GM19452 (cell line): Measurements from ENCODE around the gene TEF.

Source experiments
- ATAC-seq: cut with Tn5 transposase; IDR thresholded peaks from one replicate; pipeline ENCODE4 v1.9.1; 2021; ENCODE audit not compliant: unreplicated experiment

The TEF gene

DNA sequence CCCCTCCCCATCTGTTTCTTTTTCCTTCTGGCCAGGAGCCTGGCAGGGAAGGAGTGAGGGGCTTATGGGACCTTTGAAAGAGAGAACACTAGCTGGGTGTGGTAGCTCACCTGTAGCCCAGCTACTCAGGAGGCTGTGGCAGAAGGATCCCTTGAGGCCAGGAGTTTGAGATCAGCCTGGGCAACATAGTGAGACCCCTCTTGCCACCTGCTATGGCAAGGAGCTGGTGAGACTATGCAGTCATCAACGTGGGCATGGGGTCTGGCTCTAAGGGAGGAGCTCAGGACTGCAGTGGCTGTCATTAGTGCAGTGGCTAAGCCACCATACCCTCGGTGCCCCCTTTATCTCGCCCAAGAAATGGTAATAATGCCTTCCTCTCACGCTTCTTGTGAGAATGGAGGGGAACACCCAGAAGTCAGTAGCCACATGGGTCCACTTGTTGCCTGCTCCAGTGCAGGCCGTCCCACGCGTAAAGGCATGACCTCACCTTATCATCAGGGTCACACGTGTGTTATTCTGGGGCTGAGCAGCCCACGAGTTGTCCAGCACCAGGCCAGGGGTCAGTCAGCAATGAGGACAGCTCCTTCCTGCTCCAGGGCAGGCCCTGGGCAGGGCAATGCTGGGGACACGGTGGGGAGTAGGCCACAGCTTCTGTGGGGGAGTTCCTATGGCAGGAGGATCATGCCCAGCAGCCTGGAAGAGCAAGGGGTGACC, 27.7 kb upstream of the TEF start:
- ATAC-seq = no peak

DNA sequence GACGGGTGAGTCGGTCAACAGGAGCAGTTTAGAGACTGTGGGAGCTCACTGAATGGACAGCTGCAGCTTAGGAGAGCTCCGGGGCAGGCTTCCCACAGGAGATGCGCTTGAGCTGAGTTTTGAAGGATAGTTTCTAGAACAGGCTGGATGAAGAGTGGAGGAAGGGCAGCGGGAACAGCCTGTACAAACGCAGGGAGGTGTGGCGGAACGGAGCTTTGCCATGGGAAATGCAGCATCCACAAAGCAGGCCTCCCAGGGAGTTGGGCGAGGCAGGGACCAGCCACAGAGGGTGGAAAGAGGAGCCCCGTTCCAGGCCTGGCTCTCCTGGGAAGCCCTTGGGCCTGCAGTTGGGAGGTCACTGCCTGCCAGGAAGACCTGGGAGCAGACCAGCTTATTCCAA, 26.8 kb upstream of the TEF start:
- ATAC-seq = no peak

DNA sequence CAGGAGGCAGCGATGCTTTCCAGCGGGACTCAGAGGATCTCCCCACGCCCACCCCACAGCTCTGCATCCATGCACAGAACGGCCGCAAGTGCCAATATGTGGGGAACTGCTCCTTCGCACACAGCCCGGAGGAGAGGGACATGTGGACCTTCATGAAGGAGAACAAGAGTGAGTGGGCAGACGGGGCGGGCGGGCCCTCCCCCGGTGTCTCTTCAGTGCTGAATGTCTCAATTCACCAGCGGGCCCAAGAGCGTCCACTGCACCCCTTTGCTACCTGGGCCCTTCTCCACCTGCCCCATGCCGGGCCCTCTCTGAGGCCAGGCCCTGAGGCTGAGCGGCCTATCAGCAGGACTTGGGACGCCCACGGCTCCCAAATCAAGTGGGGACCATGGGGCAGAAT, 25.8 kb upstream of the TEF start:
- ATAC-seq = no peak

DNA sequence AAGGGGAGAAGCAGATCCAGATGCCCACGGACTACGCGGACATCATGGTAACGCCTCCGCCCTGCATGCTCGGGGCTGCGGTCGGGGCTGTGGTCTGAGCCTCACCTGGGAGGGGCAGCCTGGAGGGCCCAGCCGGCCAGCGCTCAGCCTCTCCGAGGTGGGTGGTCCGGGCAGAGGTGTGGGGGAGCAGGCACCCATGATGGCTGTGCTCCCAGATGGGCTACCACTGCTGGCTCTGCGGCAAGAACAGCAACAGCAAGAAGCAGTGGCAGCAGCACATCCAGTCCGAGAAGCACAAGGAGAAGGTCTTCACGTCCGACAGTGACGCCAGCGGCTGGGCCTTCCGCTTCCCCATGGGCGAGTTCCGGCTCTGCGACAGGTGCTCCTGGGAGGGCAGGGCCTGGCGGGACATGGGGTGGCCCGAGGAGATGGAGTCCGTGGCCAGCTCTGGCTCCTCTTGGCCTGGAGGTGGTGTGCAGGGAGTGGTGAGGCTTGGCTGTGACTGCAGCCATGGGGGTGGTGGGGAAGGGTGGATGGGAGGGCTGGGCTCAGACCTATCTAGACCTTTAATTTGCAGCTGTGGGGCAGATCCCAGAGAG, 25.2 kb upstream of the TEF start:
- no peak for ATAC-seq

DNA sequence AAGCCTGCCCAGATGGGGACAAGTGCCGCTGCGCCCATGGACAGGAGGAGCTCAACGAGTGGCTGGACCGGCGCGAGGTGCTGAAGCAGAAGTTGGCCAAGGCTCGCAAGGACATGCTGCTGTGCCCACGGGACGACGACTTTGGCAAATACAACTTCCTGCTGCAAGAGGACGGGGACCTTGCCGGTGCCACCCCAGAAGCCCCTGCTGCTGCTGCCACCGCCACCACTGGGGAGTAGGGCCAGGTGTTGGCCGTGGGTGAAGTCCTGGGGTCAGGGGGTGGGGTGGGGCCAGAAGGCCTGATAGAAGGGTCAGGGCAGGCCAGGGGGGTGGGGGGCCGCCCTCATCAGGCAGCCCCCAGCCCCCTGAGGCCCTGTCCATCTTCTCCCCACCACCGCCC, 24.6 kb upstream of the TEF start:
- no peak for ATAC-seq

DNA sequence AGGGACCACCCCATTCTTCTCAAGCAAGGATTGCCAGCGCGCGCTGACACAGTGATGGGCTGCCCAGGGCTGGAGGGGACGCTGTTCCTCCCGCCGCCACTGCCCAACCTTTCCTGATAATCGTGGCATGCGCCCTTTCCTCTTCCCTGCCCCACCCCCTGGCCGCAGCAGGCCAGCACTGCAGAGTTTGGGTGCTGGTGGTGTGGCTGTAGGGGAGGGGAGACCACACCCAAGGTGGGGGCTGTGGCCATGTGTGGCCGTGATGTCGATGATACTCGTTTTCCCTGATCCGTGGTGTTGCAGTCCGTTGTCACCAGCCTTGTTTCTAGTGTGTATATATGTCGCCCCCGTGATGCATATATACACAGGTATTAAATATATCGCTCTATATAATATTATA, 22.8 kb upstream of the TEF start:
- ATAC-seq = no peak

DNA sequence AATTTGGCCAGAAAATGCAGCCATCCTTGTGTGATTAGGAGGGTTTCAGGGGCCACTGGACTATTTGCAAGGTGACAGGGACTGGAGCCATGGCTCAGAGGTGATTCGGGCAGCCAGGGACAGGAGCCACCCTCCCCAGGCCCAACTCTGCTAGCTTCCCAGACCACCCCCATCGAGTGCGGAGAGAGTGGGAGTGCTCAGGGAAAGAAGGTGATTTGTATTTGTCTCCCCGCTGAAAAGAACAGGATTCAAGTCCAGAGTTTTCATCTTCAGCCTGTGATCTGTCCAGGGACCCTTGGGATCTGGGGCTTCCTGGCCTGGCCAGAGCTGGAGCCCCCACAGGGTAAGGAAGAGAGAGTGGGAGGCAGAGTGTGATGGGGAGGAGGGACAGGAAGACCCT, 22.4 kb upstream of the TEF start:
- ATAC-seq = no peak

DNA sequence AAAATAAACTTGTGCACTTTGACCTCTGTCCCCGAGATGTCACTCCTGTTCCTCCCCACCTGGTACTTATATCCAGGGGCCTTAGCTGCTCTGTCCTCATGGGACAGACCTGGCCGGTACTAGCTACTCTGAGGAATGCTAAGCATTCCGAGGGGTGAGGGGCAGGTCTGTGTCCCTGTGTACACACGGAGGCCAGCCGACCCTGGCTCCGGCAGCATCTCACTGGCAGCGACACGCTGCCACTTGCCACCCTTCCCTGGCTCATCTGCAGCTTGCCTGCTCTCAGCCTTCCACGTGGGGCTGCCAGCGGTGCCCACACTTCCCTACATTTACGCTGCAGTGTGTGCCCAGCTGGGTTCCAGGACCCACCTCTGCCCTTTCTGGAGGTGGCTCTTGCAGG, 21.6 kb upstream of the TEF start:
- ATAC-seq = no peak

DNA sequence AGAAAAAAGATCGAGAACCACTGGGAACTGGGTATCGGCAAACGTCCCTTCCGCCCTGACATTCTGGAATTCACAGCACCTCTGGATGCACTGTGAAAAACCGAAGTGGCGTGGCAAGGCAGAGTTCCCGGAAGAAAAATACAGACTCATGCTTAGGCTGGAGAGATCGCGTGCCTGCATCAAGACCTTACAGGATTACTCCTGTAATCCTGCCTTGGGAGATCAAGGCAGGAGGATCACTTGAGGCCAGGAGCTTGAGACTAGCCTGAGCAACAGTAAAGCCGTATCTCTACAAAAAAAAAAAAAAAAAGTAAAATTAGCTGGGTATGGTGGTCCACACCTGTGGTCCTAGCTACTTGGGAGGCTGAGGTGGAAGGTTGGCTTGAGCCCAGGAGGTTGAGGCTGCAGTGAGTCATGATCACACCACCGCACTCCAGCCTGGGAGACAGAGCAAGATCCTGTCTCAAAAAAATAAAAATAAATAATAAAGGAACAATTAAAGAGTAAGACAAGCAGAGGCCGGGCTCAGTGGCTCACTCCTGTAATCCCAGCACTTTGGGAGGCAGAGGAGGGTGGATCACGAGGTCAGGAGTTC, 19.9 kb upstream of the TEF start:
- ATAC-seq = no peak

DNA sequence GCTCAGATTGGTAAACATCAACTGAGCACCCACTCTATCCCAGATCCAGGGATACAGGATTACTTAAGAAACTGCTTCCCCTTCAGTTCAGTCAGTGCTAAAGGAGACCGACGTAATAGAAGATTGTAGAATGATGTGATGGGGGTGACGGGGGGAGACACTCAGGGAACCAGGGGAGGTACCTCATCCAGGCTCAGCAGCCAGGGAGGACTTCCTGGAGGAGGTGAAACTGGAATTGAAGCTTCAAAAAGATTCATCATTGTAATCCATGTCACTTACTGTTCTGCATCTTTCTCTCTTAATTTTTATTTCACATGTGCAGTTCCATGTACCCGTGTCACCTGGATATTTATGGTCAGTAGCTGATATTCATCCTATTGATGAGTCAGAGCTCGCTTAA, 19.1 kb upstream of the TEF start:
- no peak for ATAC-seq

DNA sequence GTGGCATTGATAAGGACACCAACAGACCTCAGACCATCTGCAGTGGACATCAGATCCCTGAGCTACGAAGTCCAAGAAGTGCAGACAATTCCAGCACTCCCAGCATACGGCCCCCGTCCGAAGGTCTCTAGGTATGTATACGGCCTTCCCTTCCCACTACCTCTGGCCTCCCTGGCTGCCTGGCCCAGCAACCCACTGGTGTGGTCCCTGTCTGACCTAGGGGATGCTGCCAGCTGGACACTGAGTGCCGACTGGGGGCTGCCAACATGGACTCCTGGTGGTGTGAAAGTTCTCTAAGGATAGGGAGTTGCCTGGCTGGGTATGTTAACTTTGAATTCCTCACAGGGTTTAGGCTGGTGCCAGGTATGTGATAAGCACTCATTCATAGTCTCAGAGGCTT, 17.5 kb upstream of the TEF start:
- no peak for ATAC-seq

DNA sequence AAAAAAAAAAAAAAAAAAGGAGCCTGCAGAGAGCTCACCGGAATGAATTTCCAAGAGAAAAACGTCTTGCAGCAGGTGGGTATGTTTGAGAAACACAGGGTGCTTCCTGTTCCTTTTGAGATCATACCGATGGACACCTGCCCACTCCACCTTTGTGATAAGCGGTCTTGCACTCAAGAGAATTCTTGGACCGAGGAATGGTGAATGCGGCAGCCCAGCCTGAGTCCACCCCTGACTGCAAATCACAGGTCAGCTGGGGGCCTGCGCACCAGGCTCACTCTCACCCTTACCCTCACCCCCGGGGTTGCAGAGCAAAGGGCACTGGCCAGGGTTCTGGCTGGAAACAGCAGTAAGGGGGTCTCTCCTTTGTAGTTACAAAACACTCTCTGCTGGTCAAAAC, 16.8 kb upstream of the TEF start:
- no peak for ATAC-seq

DNA sequence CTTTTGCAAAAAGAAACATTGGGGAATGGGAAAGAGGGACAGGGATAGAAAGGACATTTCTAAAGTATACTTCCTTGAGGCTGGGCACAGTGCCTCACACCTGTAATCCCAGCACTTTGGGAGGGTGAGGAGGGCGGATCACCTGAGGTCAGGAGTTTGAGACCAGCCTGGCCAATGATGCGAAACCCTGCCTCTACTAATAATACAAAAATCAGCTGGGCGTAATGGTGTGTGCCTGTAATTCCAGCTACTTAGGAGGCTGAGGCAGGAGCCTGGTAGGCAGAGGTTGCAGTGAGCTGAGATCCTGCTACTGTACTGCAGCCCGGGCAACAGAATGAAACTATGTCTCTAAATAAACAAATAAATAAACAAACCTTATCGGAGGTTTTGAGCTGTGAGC, 16.3 kb upstream of the TEF start:
- ATAC-seq = no peak

DNA sequence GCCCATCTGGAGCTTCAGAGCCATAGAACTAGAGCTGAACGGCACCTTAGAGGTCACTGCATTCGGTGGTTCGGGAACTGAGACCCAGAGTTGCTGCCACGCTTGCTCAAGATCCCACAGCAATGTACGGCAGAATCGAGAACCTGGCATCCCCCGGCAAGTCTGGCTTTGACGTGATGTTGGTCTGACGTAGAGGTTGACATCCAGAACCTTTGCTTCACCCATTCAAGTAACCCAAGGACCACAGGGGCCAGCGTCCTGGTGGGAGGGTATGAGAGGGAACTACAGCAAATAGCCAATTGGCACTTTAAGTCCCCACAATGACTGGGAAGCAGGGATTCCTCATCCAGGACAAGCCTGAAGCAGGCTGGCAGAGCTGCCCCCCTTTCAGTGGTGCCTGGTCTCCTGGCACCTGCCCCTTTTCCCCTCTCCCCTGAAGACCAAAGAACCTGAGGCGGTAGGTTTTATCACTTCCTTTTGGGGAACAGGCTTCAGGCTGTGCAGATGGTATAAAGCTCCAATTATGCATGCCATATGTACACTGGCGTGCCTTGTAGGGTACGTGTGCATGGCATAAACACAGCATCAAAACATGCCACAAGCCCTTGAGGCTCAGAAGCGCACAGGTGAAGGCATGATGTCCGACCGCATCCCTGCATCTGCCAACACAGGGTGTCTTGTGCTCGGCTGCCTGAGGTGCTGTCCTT, 15.3 kb upstream of the TEF start:
- no peak for ATAC-seq

DNA sequence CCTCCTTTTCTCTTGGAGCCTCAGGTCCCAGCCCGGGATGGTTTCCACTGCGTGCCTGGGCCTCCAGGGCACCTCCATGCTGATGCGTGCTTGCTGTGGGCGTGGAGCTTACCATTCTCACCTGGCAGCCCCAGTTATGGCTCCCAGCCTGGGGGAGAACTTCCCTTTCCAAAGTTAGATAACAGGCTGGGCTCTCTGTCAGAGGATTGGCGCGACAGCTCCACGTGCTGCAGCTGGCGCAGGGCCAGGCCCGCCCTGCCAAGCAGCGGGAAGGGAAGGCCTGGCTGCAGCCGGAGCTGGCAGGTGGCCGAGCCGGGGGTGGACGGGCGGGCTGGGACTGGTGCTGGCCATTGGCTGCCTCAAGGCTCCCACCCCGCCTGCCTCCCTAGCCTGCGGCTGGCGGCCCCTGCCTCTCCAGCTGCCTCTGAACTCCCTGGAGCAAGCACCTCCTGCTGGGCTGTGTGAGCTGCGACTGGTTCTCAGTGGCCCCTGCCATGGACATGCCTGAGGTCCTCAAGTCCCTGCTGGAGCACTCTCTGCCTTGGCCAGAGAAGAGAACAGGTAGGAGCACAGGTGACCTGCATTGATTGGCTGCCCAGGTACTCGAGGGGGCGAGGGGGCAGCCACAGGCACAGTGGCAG, 14.6 kb upstream of the TEF start:
- ATAC-seq = no peak

DNA sequence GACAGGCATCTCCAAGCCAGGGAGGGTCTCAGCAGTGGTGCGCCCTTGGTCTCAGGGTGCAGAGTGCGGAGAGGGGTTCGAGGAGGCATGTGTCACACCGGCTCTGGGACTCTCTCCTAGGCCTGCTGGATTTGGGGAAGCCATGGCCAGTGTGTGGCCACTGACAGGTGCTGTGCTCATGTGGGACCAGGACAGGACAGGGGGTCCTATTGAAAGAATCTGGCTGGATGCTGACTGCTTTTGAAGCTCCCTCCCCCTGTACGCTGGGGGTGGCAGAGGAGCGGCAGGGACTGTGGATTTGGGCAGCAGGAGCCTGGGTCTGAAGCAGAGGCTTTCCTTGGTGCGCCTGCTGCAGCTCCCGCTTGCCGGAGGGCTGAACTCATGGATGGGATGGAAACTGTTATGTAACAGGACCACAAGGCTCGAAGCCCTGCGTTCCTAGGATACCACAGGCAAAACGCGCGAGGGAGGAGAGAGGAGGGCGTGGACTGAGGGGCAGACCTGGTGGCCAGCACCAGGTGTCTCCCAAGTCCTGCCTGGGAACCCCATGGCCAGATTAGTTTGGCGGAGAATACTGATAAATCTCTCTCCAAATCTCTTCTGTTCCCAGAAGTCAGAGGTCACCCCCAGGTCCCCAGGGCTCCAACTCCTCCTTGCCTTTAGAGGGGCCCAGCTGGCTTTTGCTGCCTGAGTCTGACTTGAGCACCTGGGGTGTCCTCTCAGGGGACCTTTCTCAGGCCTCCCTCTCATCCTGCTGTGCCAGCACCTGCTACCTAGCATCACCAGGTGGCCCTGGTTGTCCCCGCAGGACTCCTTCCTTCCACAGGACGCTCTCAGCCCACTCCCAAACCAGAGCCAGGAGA, 13.8 kb upstream of the TEF start:
- no peak for ATAC-seq

DNA sequence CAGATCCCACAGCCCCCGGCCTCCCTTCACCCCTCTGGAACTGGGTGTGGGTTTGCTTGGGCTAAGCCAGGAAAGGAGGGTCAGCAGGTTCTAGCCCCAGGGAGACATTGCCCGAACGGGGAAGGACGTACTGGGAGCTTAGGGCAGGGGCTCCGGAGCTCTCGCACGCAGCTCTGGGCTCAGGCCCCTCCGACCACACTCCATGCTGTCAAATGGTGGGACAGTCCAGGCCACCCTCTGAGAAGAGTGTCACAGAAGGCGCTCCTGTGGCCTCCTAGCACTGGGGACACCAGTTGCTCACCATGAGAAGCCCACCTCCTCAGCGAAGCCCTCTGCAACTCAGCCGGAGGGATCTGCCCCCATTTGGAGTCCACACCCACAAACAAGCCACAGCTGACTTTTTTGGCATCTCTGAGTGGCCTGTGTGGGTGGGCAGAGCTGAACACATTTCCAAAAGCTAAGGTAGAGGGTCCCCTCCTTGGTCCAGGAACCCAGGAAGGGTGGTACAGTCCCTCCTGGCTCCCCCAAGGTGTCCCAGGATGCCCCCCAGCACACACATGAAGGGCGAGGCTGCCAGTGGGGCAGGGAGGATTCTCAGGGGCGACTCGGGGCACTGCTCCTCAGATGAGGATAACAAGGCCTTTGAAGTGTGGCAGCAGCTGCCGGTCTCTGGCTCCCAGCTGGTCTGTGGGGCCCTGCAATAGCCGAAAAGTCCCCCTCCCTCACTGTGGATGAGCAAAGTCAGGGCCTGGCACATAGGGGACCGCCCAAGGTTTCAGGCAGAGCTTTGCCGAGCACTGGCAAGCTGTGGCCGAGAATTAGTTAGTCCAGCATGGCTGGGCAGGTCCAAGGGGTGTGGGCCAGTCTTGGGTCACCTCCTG, 13.0 kb upstream of the TEF start:
- no peak for ATAC-seq

DNA sequence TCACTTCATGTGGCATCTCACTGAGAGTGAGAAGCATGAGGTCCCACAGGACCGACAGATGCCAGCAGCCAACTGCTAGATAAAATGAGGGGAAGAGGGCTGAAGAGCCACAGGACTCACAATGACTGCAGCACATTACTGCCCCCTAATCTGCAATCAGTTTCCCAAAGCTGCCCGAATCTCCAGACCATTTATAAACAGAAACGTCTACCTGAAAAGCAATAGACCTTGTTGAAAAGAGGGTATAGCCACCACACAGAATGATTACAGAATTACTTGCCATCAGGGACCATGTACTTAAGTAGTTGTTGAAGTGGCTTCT, 12.4 kb upstream of the TEF start:
- ATAC-seq = no peak

DNA sequence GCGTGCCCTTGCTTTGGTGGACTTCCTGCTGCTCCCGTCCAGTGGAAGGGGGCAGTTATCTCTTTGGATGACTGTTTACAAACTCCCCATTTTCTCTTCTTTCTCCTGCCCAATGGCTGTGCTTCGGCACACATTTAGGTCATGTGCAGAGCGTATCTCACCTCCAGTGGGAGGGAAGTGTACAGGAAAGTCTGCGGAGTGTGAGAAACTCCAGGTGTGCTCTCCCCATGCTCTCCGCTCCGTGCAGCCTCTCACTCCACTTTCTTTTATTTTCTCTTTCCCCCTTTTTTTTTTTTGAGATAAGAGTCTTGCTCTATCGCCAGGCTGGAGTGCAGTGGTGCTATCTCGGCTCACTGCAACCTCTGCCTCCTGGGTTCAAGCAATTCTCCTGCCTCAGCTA, 11.9 kb upstream of the TEF start:
- no peak for ATAC-seq

DNA sequence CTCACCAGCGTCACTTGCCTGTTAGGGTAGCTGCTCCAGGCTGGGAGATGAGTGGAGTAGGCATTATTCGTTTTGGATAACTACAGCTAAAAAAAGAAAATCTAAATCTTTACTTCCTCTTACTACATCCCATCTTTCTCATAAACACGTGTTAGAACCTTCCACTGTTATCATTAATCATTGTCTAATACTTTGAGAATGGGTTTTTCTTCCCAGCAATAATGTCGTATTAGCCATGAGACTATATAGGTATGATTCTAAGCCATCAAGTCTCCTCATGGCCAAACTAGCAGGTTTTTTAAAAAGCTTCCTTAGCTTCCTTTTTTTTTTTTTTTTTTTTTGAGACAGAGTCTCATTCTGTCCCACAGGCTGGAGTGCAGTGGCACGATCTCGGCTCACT, 3.9 kb upstream of the TEF start:
- ATAC-seq = no peak
